HPDE6-E6E7 (cell line): ENCODE results near the gene SLC37A4.
"Not testable (repeated sequence)": the region's sequence is repeated elsewhere in the genome, so short reads cannot be mapped to it uniquely, and the experiment has no call there.

Experiments used
- DNase-seq: peaks from one replicate; pipeline ENCODE4 v3.0.0; 2011; ENCODE audit warnings: missing footprints; ENCODE audit errors: extremely low spot score

Gene SLC37A4

DNA sequence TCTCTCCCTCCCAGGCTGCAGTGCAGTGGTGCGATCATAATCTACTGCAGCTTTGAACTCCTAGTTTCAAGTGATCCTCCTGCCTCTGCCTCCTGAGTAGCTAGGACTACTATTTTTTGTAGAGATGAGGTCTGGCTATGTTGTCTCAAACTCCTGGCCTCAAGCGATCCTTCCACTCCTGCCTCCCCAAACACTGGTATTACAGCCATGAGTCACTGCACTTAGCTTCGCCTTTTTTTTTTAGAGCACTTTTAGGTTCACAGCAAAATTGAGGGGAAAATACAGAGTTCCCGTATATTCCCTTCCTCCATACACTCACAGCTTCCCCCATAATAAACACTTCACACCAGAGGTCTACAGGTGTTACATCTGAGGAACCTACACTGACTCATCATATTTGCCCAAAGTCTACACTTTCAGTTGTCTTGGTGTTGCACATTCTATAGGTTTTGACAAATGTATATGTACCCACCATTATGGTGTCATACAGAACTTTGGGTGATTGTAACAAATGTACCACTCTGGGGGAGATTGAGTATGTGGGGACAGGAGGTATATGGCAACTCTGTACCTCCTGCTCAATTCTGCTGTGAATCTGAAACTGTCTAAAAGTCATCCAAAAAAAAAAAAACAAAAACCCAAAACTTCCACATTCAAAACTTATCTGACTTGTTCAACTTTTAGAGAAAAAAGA, 11.3 kb upstream of the SLC37A4 start:
- DNase-seq, result no peak

- DNase-seq, result not testable (repeated sequence)
These were observed 8.8 kb upstream of the SLC37A4 start for GRCh38 chr11:119039471-119039870.

DNA sequence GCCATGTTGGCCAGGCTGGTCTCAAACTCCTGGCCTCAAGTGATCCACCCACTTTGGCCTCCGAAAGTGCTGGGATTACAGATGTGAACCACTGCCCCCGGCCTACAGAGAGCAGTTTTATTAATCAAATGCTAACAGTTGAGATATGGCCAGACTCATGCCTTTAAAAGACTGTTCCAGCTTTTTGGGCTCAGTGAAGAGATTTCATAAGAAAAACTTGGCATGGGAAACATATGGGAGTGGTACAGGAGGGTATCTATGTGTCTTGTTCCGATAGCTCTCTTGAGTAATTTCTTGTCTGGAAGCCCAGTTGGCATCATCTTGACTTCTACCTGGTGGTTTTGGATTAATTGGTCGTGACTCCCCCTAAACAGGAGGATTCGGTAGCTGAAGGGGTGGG, 8.2 kb upstream of the SLC37A4 start:
- no peak for DNase-seq

DNA sequence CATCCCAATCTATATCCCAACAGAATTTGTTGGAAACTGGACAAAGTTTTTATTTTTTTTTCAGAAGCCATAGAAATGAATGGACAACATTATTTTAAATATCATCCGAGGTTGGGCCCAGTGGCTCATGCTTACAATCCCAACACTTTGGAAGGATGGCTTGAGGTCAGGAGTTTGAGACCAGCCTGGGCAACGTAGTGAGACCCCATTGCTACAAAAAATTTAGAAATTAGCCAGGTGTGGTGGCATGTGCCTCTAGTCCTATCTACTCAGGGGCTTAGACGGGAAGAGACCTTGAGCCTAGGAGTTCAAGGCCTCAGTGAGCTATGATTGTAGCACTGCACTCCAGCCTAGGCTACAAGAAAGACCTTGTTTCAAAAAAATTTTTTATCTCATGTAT, 4.1 kb upstream of the SLC37A4 start:
- no peak for DNase-seq

DNA sequence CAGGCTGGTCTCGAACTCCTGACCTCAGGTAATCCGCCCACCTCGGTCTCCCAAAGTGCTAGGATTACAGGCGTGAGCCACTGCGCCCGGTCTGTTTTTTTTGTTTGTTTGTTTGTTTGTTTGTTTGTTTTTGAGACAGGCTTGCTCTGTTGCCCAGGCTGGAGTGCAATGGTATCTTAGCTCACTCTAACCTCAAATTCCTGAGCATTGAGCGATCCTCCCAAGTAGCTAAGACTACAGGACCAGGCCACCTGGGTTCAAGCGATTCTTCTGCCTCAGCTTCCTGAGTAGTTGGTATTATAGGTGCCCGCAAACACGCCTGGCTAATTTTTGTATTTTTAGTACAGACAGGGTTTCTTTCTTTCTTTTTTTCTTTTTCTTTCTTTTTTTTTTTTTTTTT, 2.7 kb upstream of the SLC37A4 start:
- DNase-seq, result not testable (repeated sequence)

DNA sequence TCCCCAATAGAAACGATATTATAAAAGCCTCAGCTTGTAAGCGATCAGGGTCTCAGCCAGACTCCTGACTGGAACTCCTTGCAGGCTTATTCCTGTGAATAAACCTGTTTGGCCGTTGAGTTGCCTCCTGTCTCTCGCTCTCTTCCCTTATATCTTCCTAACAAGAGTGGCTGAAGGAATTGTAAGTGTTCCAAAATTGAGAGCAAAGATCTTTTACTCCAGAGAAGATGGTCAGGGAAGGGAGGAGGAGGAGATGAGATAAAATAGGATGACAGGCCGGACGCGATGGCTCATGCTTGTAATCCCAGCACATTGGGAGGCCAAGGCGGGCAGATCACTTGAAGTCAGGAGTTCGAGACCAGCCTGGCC, 1.2 kb upstream of the SLC37A4 start:
- DNase-seq, result no peak

DNA sequence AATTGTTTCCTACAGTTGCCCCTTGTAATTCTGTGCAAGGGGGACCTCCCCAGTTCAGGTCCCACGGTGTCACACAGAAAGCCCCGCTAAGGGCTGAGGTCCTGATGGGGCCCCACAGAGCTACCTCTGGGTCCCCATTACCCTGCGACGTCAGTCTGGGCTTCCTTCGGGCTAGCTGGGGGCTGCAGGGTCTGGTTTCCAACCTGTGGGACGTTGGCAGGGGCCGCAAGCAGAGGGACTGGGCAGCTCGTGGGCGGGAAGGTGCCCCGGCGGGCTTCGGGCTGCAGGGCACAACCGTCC, 698 bp downstream of the SLC37A4 start:
- no peak for DNase-seq

DNA sequence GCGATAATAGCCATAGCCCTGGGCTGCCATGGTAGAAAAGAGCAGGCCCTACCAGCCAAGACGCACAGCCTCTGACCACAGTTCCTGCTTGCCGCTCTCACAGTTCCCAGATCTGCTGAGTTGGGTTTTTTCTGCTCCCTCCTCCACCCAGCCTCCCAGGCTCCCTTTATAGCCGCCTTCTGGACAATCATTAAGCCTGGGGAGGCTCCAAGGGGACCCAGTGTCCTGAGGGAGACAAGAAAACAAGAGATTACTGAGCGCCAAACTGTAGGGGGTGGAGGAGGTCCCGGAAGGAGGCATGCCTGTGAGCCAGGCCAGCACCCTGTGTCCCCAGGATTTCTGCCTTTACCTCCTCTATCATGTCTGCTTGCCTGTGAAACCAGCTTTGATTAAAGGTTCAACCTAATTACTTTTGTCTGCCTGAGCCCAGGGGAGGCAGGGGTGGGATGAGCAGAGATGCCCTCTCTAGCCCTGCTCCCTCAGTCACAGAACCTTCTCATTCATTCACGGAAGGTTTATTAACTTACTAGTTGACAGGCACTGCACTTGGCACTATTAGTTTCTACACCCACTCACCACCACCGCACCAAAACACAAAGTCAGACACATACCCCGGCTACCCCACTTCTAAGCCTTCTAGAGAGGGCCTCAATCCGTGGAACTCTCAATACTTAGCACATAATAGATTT, 1.2 kb downstream of the SLC37A4 start:
- DNase-seq, result no peak

DNA sequence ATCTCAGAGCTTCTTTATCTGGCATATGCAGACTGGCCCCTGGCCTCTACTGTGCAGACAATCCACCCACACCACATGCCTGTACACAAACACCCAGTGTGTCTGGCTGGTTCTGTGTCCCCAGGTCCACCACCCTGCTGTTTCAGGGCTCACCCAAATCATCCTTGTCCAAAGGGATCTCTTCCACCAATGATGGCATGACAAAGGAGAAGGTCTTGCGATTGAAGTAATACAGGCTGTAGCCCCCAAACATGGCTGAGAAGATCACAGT, 1.7 kb downstream of the SLC37A4 start:
- no peak for DNase-seq

DNA sequence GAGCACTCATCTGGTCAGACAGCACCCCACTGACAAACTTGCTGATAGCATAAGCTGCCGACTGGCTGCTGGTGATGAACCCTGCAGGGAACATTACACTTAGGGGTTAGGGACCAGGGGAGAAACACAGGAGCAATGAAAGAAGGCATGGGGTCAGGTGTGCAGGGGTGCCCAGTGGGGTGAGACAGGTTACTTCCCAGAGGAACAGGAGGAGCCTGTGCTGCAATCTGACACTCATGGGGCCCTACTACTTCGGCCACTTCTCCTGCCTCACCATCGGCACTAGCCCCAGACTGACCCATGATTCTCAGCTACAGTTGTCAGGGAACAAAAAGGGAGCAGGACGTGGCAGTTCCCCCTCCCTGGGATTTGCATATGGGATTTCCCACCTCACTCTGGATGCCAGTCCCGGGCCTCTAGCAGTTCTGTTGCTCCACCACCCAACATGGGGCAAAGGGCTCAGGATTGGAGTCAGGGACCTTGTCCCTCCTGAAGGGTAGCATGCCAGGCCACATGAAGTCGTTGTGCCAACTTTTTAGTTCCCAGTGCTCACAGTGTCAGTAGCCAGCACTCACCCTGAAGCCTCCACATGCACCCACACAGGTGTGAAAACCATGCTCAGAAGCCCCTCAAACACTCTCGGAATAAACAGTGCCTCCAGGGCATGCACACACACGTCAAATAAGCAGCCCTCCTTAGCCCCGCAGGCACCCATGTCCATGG, 2.2 kb downstream of the SLC37A4 start:
- DNase-seq, result no peak

GRCh38 chr11:119027561-119028345, 2.9 kb downstream of the SLC37A4 start:
- no peak for DNase-seq

GRCh38 chr11:119026970-119027369, 3.7 kb downstream of the SLC37A4 start:
- DNase-seq, result no peak

- no peak for DNase-seq
These were observed 4.5 kb downstream of the SLC37A4 start for GRCh38 chr11:119025978-119026766.

DNA sequence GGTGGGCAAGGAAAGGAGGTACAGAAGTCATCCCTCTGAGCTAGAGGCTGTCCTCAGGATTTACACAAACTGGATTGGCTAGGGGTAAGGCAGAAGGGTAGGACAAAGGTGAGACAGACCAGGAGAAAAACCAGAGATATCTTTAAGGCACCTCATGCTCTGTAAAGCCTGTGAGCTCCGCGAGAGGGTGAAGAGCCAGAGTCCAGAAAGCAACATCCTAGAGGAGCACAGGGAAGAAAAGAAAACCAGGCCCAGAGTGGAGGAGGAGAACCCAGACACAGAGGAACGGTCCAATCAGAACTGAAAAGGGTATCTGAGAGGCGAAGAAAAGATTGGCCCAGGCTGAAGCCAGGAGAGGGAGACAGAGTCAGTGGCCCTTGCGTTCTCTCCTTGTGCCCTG, 5.1 kb downstream of the SLC37A4 start:
- no peak for DNase-seq

DNA sequence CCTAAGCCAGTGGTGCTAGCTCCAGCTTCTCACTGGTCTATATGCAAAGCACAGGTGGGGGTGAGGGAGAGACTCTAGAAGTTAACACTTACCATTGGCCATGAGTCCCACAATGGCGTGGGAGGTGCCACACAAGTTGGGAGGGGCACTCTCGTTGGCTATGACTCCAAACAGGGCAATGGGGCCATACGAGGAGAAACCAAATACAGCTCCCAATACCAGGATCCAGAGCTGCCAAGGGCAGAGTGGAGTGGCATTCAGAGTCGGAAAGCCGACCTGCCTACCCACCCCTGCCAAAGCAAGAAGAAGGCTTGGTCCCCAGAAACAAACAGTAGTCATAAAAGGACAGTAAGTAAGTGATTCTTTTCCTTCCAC, 5.6 kb downstream of the SLC37A4 start:
- DNase-seq, result no peak

- DNase-seq, result no peak
These were observed 6.1 kb downstream of the SLC37A4 start for GRCh38 chr11:119024430-119025098.

GRCh38 chr11:119023741-119024140, 6.9 kb downstream of the SLC37A4 start:
- no peak for DNase-seq

DNA sequence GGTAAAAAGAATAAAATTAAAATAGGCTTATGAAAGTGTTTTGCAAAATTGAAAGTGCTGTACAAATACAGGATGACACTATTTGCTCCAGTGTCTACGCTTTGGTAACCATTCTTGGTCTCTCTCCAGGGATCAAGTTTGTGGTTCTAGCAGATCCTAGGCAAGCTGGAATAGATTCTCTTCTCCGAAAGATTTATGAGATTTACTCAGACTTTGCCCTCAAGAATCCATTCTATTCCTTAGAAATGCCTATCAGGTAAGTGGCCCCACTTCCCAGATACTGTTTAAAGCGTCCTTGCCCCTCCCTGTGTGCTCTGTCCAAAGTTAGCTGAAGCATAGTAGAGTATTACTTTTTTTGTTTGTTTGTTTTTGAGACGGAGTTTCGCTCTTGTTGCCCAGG, 9.0 kb downstream of the SLC37A4 start:
- DNase-seq, result no peak

DNA sequence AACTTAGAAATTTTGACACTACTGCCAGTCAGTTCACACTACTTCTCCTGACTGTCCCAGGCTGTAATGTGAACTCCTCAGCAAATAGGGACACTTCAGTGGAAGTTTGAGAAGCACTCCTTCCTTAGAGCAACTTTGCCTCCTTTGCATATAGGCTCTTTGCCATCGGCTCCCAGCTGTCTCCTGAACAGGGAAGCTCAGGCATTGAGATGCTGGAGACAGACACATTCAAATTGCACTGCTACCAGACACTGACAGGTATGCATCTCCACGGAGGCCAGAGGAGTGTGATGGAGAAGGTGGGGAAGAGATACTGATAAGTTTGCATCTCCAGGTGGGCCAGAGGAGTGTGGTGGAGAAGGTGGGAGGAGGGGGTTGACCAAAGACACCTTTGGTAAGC, 10.7 kb downstream of the SLC37A4 start:
- no peak for DNase-seq

- peak; percentile 95 for DNase-seq
These were observed 12.4 kb downstream of the SLC37A4 start, which contains the start of the genes RPS25 and TRAPPC4 for GRCh38 chr11:119018074-119018938. RPS25 (minus strand) TSS chr11:119018343; CDS start chr11:119018284, 59 bp downstream. TRAPPC4 (plus strand) TSS chr11:119018766; CDS start chr11:119018796, 30 bp downstream.
